ENCODE measurements around the gene LIPA. TPM values are rescaled to one million over a fixed set of nuclear protein-coding genes. Genes with fewer than 3 reads are reported as not detected.

The LIPA gene
- total RNA-seq, 1 experiment from 2014 or later = 45.2 TPM

DNA sequence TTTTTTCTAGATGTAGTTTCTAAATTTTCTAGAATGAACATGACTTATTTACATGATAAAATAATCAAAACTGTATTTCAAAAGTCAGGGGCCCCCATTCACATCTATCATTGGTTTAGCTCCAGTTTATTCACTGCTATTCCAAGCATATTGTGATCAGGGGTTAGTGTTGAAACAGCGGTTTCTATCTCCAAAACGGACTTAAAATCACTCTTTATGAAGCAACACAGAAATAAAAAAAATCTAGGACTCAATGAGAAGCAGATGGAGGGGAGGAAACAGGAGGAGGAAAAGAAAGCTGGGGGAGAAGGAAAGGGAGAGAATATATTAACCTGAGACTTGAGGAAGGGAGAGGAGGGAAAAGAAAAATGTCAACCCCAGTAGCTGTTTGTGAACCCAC is 29.7 kb downstream of the LIPA start:
- Histone ChIP-seq H3F3A (ENCODE audit: insufficient read depth, low read depth) (peaks cover 14% of the 10 kb centered on the region), H3K9me2 (ENCODE audit: insufficient read depth) (no peaks in the 10 kb centered on the region), H3K27me3 (ENCODE audit: insufficient read depth, low read depth) (no peaks in the 10 kb centered on the region), H4K20me1 (ENCODE audit: insufficient read depth) (no peaks in the 10 kb centered on the region), H2AFZ (no peak overlapping the region), H3K9me3 (ENCODE audit: insufficient read depth, low read depth) (no peaks in the 10 kb centered on the region), H3K4me3 (no peak overlapping the region), H3K79me2 (ENCODE audit: low read depth) (no peaks in the 10 kb centered on the region), H3K27ac (no peak overlapping the region), H3K36me3 (ENCODE audit: low read depth) (0 out of 2 replicates have a peak, but pooled peaks cover 3% of the 10 kb centered on the region), H3K4me1 (replicated peaks; ENCODE audit: insufficient read depth) (no peaks in the 10 kb centered on the region), H3K4me2 (no peak overlapping the region)
- intact Hi-C loops (cut with micrococcal nuclease; ENCODE audit: unreplicated experiment) = no loop called here
- no TSS peak for BruUV-seq (replicated peaks)
- DNase-seq = no peak
- no peak for TF ChIP-seq EZH2 (IDR thresholded peaks at IDR 0.05; ENCODE audit: low read depth)
- TF ChIP-seq, protein P1, sequence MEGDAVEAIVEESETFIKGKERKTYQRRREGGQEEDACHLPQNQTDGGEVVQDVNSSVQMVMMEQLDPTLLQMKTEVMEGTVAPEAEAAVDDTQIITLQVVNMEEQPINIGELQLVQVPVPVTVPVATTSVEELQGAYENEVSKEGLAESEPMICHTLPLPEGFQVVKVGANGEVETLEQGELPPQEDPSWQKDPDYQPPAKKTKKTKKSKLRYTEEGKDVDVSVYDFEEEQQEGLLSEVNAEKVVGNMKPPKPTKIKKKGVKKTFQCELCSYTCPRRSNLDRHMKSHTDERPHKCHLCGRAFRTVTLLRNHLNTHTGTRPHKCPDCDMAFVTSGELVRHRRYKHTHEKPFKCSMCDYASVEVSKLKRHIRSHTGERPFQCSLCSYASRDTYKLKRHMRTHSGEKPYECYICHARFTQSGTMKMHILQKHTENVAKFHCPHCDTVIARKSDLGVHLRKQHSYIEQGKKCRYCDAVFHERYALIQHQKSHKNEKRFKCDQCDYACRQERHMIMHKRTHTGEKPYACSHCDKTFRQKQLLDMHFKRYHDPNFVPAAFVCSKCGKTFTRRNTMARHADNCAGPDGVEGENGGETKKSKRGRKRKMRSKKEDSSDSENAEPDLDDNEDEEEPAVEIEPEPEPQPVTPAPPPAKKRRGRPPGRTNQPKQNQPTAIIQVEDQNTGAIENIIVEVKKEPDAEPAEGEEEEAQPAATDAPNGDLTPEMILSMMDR (conservative IDR thresholded peaks at IDR 0.05) = no peak
- POLR2A ChIA-PET (ENCODE audit: unreplicated experiment) = no interaction called here
- CTCF ChIA-PET = no interaction called here

DNA sequence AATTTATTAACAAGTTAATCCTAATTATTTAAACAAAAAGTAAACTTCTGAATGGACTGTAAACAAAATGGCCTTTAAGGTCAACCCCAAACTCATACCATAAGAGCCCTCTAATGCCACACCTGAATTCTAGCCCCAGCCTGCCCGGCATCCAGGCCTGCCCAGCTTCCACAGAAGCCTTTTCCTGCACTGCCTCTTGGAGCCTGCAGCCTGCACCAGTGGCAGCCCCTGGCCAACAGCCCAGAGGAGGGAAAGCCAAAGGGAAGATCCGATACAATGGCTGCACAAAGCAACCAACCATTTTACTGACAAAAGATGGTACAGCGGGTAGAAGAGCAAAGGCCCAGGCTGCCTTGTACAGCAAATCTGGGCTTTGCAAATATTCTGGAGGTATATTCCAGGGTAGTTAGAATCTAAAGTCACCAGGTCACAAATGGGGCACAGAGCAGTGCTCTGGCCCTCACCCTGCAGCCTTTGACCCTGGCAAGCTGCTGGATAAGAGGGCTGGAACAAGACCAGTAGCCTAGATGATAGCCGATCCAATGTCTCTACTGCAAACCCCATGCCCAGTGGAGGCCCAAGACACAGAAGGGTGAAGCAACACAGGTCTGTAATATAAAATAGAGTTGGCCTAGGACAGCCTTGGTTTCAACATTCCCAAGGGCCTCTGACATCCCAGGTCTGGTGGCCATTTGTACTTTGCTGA is 31.9 kb downstream of the LIPA start:
- ChIA-PET CTCF (no interaction called here), POLR2A (ENCODE audit: unreplicated experiment) (no interaction called here)
- Histone ChIP-seq H3K27ac (no peak overlapping the region), H2AFZ (no peak overlapping the region), H3K4me2 (no peak overlapping the region), H3K4me3 (no peak overlapping the region), H3K9me3 (ENCODE audit: insufficient read depth, low read depth) (no peaks in the 10 kb centered on the region), H3K27me3 (ENCODE audit: insufficient read depth, low read depth) (no peaks in the 10 kb centered on the region), H3K79me2 (ENCODE audit: low read depth) (no peaks in the 10 kb centered on the region), H3K36me3 (ENCODE audit: low read depth) (no peaks in the 10 kb centered on the region), H3F3A (ENCODE audit: insufficient read depth, low read depth) (peaks cover 18% of the 10 kb centered on the region), H4K20me1 (ENCODE audit: insufficient read depth) (no peaks in the 10 kb centered on the region), H3K4me1 (replicated peaks; ENCODE audit: insufficient read depth) (no peaks in the 10 kb centered on the region), H3K9me2 (ENCODE audit: insufficient read depth) (no peaks in the 10 kb centered on the region)
- no peak for TF ChIP-seq EZH2 (IDR thresholded peaks at IDR 0.05; ENCODE audit: low read depth)
- TF ChIP-seq, protein P1 (conservative IDR thresholded peaks at IDR 0.05) = no peak
- no peak for DNase-seq
- BruUV-seq (replicated peaks) = no TSS peak
- intact Hi-C loops (cut with micrococcal nuclease; ENCODE audit: unreplicated experiment) = loop anchor here (5.0 kb wide), 1 partner anchor 652 kb away; no protein-coding TSS in a partner anchor

DNA sequence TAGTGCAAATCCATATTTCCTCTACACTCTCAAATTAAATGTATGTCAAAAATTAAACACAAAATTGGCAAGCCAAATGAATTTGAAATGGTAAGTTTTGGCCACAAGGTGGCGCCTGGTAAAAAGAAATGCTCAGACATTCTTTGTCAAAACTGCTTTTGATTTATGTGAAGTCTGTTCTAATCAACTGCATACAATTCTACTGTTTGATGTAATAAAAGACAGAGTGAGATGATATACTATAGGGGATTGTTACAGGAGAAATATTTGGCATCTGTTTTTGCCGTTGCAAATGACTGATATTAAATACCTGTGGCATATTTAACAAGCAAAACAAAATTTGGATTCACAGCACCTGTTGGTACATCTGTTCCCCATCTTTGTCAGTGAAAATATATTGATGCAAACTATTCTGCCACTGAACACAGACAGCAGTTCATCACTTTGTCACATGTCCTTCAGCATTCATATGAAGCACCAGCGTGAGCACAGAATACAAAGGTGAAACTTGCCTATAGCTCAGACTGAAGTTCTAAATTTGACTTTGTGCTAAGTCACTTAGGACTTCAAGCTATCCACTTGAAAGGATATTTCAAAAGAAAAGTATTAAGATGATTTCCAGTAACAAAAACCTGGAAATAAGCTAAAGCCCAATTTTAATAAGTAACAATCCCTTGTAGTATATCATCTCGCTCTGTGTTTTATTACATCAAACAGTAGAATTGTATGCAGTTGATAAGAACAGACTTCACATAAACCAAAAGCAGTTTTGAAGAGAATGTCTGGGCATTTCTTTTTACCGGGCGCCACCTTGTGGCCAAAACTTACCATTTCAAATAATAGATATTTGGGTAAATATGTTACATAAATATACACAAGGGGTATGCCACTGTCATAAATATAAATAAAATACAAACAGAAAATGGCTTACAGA is 34.3 kb downstream of the LIPA start:
- H2AFZ ChIP-seq = no peak overlapping the region
- peak in 1 of 2 experiments; percentile 30 for DNase-seq
- ChIA-PET CTCF (interaction anchor here (0.5 to 1.8 kb wide), 3 partner anchors 153 to 284 kb away, joined by 3 to 6 read pairs (median 4); no protein-coding TSS in a partner anchor), POLR2A (ENCODE audit: unreplicated experiment) (no interaction called here)
- intact Hi-C loops (cut with micrococcal nuclease; ENCODE audit: unreplicated experiment) = loop anchor here (1.0 to 5.0 kb wide), 3 partner anchors 172 to 650 kb away; no protein-coding TSS in a partner anchor
- no peaks in the 10 kb centered on the region for H3K4me1 ChIP-seq (replicated peaks; ENCODE audit: insufficient read depth)
- BruUV-seq (replicated peaks) = no TSS peak
- no peaks in the 10 kb centered on the region for H3K27me3 ChIP-seq (ENCODE audit: insufficient read depth, low read depth)
- H3K4me2 ChIP-seq = no peak overlapping the region
- no peaks in the 10 kb centered on the region for H3K36me3 ChIP-seq (ENCODE audit: low read depth)
- H3K4me3 ChIP-seq = no peak overlapping the region
- H3K79me2 ChIP-seq (ENCODE audit: low read depth) = no peaks in the 10 kb centered on the region
- TF ChIP-seq, protein P1 (conservative IDR thresholded peaks at IDR 0.05) = peak; percentile 79
- TF ChIP-seq EZH2 (IDR thresholded peaks at IDR 0.05; ENCODE audit: low read depth) = no peak
- no peaks in the 10 kb centered on the region for H3K9me3 ChIP-seq (ENCODE audit: insufficient read depth, low read depth)
- H4K20me1 ChIP-seq (ENCODE audit: insufficient read depth) = no peaks in the 10 kb centered on the region
- H3F3A ChIP-seq (ENCODE audit: insufficient read depth, low read depth) = peaks cover 18% of the 10 kb centered on the region
- peak overlapping the region; percentile 25; the same call in 1 of the 2 replicates for H3K27ac ChIP-seq
- no peaks in the 10 kb centered on the region for H3K9me2 ChIP-seq (ENCODE audit: insufficient read depth)
